Lower leg skin (tissue), 4 donors: ENCODE results near the gene RABEP2. TPM values are rescaled to one million over a fixed set of nuclear protein-coding genes. Genes with fewer than 3 reads are reported as not detected.

Source experiments
- DNase-seq, 2 donors: peaks; one replicate each; pipeline ENCODE4 v3.0.0-alpha.2; 2019; ENCODE audit warnings: low spot score in 2 of 2
- H3K4me3 ChIP-seq: fragments of 200-600 bp; sonication (generic); 2 replicates; pipeline ENCODE4 v1.5.1; 2017; ENCODE audit warnings: mild to moderate bottlenecking, low read depth; ENCODE audit not compliant: poor library complexity, severe bottlenecking
- POLR2A ChIP-seq, 2 donors: fragments of 450-650 bp; IDR thresholded peaks; one replicate each; pipeline ENCODE4 v1.6.1; 2016 to 2017; ENCODE audit warnings: antibody characterized with exemption in 2 of 2, mild to moderate bottlenecking in 1 of 2, moderate library complexity in 1 of 2
- WGBS, 2 donors: methylation state at CpG; one replicate each; pipeline ENCODE4 v1.1.5; 2018; 5-methylcytosine and 5-hydroxymethylcytosine counted together
- intact Hi-C: fragments of 100-400 bp; cut with DNase I; formaldehyde crosslinking; loops from one replicate; pipeline ENCODE4 v1.15.0; 2023; ENCODE audit warnings: low total_unique reads
- total RNA-seq, 4 donors: library from RNA; depleted of rRNA; stranded (reverse); fragments of >200 nt; gene quantifications; one replicate each; pipeline ENCODE4 v1.1.0, GENCODE V29; 2016
- TF ChIP-seq, protein P1 (sequence below), 3 donors: fragments of 450-650 bp; IDR thresholded peaks; one replicate each; pipeline ENCODE4 v1.5.1; 2016; ENCODE audit warnings: antibody characterized with exemption in 3 of 3, mild to moderate bottlenecking in 3 of 3, moderate library complexity in 2 of 3

Gene RABEP2
- total RNA-seq, 4 donors from 2014 or later, result 80.7 to 124 (median 94.9) TPM

DNA sequence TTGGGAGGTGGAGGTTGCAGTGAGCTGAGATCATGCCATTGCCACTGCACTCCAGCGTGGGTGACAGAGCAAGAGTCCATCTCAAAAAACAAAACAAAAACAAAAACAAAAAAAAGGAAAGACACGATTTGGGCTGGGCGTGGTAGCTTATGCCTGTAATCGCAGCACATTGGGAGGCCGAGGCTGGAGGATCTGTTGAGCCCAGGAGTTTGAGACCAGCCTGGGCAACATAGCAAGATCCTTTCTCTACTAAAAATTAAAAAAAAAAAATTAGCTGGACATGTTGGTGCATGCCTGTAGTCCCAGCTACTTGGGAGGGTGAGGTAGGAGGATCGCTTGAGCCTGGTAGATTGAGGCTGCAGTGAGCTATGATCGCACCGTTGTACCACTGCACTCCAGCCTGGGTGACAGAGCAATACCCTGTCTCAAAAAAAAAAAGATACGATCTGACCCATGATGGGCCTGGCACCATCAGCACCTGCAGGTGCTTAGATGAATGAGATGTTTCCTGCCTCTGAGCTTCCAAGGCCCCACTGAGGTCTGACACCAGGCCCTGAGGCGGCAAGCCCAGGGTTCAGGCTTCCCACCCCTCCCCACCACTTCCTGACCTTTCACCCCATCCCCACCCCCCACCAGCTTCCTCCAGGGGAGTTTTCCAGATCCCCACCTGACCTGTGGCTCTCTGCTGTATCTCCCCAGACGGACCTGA, 25.0 kb downstream of the RABEP2 start:
- intact Hi-C loops, result no loop called here
- WGBS, 2 donors, result 88% methylated on average over 11 of the region's 11 CpGs
- DNase-seq, result no peak
- no peak for TF ChIP-seq POLR2A (IDR thresholded peaks at IDR 0.05)
- TF ChIP-seq, protein P1, sequence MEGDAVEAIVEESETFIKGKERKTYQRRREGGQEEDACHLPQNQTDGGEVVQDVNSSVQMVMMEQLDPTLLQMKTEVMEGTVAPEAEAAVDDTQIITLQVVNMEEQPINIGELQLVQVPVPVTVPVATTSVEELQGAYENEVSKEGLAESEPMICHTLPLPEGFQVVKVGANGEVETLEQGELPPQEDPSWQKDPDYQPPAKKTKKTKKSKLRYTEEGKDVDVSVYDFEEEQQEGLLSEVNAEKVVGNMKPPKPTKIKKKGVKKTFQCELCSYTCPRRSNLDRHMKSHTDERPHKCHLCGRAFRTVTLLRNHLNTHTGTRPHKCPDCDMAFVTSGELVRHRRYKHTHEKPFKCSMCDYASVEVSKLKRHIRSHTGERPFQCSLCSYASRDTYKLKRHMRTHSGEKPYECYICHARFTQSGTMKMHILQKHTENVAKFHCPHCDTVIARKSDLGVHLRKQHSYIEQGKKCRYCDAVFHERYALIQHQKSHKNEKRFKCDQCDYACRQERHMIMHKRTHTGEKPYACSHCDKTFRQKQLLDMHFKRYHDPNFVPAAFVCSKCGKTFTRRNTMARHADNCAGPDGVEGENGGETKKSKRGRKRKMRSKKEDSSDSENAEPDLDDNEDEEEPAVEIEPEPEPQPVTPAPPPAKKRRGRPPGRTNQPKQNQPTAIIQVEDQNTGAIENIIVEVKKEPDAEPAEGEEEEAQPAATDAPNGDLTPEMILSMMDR (IDR thresholded peaks at IDR 0.05), result no peak
- no peak overlapping the region for H3K4me3 ChIP-seq

DNA sequence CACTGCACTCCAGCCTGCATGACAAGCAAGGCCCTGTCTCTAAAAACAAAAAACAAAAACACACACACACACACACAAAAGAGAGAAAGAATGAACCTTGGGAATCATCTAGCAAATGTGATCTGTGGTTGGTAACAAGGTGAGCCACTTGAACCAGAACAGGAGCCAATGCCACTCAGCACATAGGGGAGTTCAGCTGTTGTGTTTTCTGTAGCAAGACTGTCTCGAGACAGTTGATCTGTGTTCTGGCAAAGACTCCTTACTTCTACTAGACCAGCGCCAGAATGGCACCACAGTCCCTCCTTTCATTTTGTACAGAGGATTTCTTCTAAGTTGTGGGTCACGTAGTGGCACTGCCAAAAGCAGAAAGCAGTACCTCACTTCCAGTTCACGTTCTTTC, 26.1 kb downstream of the RABEP2 start:
- no peak for DNase-seq
- intact Hi-C loops, result no loop called here
- H3K4me3 ChIP-seq, result no peak overlapping the region
- TF ChIP-seq, protein P1 (IDR thresholded peaks at IDR 0.05), result no peak
- TF ChIP-seq POLR2A (IDR thresholded peaks at IDR 0.05), result no peak
- WGBS, 2 donors, result 84 to 85% methylated on average over 4 of the region's 4 CpGs

DNA sequence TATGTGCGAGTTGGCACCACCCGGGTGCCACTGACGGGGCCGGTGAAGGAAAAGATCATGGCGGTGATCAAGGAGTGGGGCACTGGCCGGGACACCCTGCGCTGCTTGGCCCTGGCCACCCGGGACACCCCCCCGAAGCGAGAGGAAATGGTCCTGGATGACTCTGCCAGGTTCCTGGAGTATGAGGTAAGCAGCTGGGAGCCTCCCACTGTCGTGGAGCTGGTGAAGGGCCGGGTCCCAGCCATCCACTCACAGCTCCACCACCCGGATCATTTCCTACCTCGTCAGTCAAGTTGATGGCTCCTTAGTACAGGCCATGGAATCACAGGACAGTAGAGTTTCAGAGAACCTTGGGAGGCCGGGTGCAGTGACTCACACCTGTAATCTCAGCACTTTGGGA, 26.8 kb downstream of the RABEP2 start:
- WGBS, 2 donors, result 86 to 93% methylated on average over 12 to 15 of the region's 15 CpGs
- no peak for DNase-seq
- TF ChIP-seq, protein P1 (IDR thresholded peaks at IDR 0.05), result no peak
- no peak for TF ChIP-seq POLR2A (IDR thresholded peaks at IDR 0.05)
- intact Hi-C loops, result no loop called here
- no peak overlapping the region for H3K4me3 ChIP-seq

DNA sequence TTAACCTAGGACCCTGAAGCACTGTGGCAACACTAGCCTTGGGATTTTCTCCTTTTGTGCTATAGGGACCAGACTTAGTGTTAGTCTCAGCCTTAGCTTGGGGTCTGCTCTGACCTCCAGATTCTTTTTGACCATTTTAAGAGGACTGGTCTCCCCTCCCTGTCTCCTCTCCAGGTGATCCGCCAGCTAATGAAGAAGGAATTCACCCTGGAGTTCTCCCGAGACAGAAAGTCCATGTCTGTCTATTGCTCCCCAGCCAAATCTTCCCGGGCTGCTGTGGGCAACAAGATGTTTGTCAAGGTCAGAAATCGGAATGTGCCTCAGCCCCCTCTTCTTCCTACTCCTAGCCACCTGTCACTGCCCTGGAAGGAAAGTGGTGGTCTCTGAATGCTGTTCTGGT, 27.2 kb downstream of the RABEP2 start:
- intact Hi-C loops, result no loop called here
- no peak for TF ChIP-seq POLR2A (IDR thresholded peaks at IDR 0.05)
- TF ChIP-seq, protein P1 (IDR thresholded peaks at IDR 0.05), result no peak
- H3K4me3 ChIP-seq, result no peak overlapping the region
- no peak for DNase-seq
- whole genome bisulfite sequencing, 2 donors, result 72 to 83% methylated on average over 4 of the region's 4 CpGs

DNA sequence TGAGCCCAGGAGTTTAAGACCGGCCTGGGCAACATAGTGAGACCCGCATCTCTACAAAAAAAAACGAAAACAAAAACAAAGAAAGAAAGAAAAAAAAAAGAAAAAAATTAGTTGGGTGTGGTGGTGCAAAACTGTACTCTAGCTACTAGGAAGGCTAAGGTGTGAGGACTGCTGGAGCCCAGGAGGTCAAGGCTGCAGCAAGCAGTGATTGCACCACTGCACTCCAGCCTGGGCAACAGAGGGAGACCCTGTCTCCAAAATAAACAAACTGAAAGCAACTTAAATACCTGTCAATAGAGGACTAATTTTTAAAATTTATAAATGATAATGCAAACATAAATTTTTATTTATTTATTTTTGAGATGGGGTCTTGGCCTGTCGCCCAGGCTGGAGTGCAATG, 29.4 kb downstream of the RABEP2 start:
- H3K4me3 ChIP-seq, result no peak overlapping the region
- 90 to 91% methylated on average over 4 of the region's 4 CpGs for WGBS, 2 donors
- intact Hi-C loops, result no loop called here
- TF ChIP-seq POLR2A (IDR thresholded peaks at IDR 0.05), result no peak
- TF ChIP-seq, protein P1 (IDR thresholded peaks at IDR 0.05), result no peak
- no peak for DNase-seq

DNA sequence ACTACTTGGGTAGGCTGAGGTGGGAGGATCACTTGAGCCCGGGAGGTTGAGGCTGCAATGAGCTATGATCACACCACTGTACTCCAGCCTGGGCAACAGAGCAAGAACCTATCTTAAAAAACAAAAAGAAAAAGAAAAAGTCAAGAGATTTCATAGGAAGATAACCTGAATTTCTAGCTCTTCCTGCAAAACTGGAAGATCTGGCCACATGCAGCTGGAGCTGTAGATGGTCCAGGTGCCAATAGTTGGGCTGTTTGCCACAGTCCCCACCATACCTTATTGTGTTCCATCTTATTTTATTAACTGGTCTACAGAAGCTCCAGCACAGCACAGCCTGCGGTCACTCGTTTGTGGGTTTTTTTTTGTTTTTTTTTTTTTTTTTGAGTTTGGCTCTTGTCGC, 31.7 kb downstream of the RABEP2 start:
- no peak for DNase-seq
- H3K4me3 ChIP-seq, result no peak overlapping the region
- no peak for TF ChIP-seq POLR2A (IDR thresholded peaks at IDR 0.05)
- TF ChIP-seq, protein P1 (IDR thresholded peaks at IDR 0.05), result no peak
- intact Hi-C loops, result no loop called here
- WGBS, 2 donors, result 91 to 93% methylated on average over 4 of the region's 4 CpGs
